CD1c-positive myeloid dendritic cell (primary cell): ENCODE results near the gene CTSZ.
A peak's percentile ranks its signal among the peaks of the same experiment; 100 is the strongest.
"Not testable (repeated sequence)": the region's sequence is repeated elsewhere in the genome, so short reads cannot be mapped to it uniquely, and the experiment has no call there.

Experiments used
- DNase-seq: peaks from one replicate; pipeline ENCODE4 v3.0.0-alpha.2; 2016; ENCODE audit errors: extremely low spot score

CTSZ gene

DNA sequence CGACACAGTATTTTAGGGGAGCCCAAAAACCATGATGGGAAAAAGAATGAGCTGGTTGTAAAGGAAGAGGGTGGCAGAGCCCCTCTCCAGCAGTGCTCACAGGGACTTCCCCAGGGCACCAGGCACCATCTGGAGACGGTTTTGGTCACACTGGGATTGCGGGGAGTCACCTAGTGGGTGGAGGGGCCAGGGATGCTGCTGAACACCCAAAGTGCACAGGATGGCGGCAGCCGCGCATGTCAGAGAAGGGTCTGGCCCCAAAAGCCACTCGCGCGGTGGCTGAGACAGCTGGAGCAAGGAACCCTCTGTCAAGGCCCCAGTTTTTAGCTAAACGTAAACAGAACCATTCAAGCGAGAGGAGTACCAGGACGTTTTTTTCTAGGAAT, 10.8 kb downstream of the CTSZ start:
- DNase-seq: no peak

DNA sequence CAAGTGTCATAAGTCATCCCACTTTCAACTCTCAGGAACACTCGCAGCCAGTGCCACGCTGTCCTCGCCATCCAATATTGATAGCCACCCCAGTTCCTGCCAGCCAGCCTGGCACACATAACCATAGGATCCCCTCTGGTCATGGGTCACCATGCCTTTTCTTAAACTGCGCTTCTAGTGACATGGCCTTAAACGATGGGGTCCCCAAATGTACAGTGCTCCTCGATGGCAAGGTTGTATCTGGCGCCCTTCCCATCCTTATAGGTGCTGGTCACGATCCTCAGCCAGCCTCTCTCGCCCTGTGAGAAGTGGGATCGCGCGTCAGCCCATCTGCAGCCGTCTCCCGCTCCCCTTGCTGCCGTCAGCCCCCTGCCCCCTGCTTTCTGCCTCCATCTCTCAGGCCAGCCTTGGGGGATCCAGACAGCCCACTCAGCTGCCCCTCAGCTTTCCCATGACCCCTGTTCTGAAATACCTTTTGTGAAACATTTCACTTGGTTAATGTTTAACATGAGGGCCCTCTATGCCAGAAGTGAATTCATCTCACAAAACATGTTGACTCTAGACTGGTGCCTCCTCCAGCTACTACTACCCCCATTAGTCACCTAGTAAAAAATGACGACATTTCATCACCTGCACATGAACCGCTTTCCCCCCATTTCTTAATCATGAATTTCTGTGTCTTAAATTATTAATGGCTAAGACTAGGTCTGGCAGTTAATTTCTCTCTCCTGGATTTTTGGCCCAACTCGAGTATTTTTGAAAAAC, 11.4 kb downstream of the CTSZ start:
- DNase-seq: no peak

DNA sequence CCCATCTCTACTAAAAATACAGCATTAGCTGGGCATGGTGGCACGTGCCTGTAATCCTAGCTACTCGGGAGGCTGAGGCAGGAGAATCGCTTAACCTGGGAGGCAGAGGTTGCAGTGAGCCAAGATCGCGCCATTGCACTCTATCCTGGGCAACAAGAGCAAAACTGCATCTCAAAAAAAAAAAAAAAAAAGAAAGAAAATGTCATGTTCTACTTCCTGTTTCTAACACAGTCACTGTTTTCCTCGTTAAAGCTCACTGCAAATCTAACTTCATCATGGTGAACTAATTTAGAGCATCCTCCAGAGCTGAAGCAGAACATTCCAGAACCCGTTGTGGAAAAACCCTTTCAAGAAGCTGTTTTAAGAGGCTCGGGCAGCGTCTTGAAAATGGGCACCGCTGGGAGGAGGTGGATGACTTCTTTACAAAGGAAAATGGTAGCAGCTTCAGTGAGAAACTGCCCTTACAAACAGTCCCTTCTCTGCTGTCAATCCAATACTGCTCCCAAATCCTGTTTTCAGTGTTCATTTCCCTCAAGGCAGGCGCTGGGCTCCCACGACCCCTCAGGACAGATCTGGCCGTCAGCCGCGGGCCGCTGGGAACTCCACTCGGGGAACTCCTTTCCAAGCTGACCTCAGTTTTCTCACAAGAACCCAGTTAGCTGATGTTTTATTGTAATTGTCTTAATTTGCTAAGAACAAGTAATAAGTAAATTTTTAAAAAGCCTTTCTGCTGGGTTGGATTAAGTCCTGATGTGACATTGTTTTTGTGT, 12.5 kb downstream of the CTSZ start:
- no peak for DNase-seq

DNA sequence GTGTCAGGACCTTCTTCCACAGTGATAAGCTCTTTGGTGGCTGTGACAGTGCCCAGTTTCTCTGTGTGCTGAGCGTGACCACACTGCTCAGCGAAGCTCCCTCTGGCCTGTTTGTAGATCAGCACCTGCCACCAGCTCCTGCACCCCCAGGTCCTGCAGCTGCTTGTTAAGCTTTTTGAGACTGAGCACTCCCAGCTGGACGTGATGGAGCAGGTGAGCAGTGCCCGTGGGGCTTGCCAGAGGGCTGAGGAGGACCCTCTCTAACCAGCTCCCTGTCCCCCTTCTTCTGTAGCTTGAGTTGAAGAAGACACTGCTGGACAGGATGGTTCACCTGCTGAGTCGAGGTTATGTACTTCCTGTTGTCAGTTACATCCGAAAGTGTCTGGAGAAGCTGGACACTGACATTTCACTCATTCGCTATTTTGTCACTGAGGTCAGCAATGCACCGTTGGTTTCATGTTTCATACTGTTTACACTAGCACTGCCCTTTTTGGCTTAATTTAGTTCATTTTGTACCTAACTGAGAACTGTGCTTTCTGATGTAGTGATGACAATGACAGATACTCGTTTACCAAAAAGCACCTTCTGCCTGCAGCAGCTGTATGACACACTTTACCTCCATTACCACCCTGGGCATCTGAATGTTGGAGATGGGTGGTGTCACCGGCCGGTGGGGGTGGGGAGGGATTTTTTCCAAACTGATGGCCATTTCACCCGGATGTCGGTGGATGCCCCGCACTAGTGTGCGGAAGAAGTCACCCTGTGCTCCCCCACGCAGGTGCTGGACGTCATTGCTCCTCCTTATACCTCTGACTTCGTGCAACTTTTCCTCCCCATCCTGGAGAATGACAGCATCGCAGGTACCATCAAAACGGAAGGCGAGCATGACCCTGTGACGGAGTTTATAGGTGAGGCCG, 13.5 kb downstream of the CTSZ start:
- DNase-seq: no peak

DNA sequence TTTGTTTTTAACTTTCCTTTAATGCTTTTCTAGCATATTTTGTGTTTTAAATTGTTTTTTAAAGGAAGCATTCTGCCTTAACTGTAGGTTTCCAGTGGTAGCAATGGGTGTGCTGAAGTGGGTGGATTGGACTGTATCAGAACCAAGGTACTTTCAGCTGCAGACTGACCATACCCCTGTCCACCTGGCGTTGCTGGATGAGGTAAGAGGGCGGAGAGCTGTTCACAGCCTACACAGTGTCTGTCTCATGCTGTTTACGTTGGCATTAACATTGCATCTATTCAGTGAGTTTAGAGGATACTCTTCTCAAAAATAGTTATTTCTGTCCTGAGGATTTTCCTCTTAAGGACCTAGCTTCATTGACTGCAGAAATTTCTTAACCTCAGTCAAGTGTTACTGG, 14.1 kb downstream of the CTSZ start:
- no peak for DNase-seq

DNA sequence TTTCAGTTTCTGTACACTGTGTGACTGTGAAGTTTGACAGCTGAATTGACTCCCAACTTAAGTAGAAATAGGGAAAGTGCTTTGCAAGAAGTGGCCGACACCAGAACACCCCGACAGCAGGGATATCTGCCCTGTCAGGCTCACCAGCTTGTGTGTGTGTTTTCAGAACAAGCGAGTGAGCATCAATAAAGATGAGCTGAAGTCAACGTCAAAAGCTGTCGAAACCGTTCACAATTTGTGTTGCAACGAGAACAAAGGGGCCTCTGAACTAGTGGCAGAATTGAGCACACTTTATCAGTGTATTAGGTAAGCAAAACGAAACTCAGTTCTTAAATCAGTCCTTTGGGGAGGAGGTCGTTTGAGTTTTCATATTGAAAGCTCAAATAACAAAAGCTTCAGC, 15.3 kb downstream of the CTSZ start:
- no peak for DNase-seq

DNA sequence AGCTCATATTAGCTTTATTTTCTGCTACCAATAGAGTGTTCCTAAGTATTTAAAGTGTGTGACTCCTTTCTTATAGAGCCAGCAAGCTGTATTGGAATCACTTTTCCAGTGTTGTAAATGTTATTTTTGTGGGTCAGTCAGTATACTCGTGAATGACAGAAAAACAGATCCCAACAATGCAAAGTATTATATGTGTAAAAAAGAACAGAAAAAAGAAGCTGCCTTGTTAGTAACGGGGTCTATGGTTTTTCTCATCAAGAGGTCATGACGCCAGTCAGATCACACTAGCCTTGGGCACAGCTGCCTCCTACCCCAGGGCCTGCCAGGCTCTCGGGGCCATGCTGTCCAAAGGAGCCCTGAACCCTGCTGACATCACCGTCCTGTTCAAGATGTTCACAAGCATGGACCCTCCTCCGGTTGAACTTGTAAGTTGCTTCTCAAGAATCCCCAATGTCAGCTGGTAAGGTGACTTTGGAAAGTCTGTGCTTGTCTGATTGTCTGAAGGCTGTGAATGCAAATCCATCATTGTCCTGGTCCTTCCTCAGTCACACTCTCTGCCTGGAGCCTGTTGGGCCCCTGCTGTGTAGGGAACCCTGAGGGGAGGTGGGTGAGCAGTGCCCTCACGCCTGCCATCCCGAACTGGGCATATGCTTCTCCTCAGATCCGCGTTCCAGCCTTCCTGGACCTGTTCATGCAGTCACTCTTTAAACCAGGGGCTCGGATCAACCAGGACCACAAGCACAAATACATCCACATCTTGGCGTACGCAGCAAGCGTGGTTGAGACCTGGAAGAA, 16.2 kb downstream of the CTSZ start:
- DNase-seq: no peak

DNA sequence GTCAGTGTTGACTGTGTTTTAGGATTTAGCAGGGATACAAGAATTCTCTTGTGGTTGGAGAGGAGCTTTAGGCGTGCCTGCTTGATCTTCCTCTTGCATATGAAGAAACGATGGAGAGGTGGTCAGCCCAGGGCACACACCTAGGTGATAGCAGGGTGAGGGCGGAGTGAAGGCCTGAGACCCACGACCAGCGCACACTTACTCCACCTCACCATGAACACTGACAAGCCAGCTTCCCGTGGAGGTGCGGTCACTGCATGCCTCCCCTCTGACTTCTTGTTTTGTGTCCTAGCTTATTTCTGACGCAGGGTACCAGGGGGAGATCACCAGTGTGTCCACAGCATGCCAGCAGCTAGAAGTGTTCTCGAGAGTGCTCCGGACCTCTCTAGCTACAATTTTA, 17.9 kb downstream of the CTSZ start:
- no peak for DNase-seq

DNA sequence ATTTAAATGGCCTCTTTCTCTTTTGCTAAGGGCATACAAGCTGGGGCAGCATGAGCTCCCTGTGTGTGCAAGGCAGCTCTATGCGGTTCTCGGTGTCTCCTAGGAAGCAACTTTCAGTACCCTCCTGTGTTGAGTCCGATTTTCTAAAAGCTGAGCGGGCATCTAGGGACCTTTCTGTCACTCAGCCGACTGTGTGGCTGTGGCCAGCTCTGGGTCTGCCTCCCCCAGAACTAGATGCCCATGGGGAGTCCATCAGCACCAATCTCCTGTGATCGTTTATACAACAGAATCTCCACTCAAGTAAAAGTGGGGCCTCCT, 18.5 kb downstream of the CTSZ start:
- DNase-seq: no peak

DNA sequence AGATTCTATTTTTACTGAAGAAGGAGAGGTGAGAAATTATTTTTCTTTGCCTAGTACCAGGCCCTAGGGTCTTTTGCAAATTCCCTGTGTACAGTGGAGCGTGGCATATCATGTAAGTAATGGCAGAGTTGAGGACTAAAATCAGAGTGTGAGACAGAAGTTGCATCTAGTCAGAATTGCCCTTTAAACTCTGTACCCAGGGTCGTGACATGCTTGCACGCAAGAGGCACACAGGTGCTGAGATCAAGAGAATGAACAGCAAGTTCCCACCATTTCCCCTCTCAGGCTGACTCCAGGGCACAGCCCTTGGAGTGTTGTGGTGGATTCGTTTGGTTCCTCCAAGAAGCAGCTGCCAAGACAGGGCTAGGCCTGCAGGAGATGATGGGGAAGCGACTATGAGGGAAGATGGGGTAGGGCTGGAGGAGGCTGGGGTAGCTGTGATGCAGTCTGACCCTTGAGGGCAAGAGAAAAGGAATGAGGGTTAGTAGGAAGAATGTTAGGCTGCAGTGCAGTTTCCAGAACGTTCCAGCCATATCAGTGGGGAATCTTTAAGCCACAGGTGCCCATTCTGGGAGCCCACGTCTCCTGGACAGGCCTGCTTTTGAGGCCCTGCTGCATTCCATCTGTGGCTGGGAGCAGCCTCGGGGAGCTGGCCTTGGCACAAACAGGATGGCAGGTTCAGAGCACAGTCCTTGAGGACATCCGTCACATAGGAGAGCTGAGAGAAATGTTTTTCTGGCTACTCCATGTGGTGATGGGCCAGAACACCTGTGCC, 19.1 kb downstream of the CTSZ start:
- no peak for DNase-seq

DNA sequence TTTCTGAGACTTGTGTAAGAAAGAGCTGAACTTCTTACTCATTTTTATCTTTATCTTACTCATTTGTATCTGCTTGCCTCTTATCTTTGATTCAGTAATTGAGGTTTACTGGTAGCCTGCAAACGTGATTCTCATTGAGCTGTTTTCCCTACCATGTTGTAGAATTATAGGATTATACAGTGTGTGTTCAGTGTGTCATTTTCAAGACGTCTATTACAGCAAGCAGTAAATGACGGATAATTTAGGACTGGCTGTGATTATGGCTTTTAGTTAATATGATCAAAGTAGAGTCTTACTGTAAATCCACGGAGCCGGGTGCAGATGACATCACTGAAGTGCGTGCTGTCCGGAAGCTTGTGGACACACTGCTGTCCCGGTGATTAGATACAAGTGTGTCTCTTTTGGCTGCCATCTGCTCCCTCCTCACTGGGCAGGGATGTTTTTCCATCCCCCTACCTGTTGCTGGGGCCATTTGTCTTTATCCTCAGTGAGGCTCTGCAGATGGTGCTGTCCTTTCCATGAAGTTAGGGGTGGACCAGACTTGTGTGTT, 20.0 kb downstream of the CTSZ start:
- no peak for DNase-seq

DNA sequence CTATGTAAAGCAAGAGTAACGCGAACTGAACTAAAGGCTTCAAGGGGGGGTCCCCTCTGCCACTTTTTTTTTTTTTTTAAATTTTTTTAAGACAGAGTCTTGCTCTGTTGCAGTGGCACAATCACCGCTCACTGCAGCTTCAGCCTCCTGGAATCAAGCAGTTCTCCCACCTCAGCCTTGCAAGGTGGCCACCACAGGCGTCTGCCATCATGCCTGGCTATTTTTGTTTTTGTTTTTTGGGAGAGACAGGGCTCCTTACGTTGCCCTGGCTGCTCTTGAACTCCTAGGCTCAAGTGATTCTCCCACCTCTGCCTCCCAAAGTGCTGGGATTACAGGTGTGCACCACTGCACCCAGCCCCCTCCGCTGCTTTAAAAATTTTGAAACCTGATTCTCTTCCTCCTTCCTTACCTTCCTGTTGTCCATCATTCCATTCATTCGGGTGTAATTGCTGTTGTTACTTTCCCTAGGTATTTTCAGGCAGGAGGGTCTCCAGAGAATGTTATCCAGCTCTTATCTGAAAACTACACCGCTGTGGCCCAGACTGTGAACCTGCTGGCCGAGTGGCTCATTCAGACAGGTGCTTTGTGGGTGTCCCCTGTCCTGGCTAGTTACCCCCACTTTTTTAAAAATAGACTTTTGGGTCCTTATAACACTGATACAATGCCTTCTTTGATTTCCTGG, 20.6 kb downstream of the CTSZ start:
- DNase-seq: no peak

DNA sequence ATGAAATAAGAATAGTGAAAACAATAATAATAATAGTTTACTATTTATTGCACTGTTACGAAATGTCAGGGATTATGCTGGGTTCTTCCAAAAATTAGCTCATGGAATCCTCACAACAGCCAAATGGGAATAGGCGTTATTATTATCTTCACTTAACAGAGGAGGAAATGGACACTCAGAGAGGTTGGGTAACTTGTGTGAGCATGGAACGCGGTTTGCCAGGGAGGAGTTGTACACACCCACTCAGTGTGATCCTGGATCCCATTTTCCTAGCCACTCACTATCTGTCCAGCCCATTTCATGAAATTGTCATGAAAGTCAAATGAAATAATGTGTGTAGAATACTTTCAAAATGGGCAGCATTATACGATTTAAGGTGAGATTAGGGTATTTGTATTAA, 21.4 kb downstream of the CTSZ start:
- peak; percentile 9 for DNase-seq

DNA sequence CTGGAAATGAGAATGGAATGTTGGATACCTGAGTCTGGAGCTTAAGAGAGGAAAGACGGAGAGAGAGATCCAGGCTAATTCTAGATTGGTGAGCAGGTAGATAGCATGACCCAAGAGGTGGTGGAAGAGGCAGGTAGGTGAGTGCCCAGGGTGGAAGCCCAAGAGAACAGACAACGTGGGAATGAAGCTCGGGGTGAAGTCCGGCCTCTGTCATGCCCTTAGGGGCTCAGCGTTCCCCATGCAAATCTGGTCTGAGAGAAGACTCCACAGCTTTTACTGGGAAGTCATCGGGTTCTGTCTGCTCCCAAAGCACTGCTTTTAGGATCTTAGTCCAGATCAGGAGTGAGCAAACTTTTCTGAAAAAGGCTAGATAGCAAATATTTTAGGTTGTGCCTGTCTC, 22.4 kb downstream of the CTSZ start:
- DNase-seq: no peak

DNA sequence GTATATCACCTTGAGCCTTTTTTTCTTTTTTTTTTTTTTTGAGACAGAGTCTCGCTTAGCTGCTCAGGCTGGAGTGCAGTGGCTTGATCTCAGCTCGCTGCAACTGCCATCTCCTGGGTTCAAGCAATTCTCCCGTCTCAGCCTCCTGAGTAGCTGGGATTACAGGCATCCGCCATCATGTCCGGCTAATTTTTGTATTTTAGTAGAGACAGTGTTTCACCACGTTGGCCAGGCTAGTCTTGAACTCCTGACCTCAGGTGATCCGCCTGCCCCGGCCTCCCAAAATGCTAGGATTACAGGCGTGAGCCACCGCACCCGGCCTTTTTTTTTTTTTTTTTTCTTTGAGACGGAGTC, 24.0 kb downstream of the CTSZ start:
- not testable (repeated sequence) for DNase-seq

DNA sequence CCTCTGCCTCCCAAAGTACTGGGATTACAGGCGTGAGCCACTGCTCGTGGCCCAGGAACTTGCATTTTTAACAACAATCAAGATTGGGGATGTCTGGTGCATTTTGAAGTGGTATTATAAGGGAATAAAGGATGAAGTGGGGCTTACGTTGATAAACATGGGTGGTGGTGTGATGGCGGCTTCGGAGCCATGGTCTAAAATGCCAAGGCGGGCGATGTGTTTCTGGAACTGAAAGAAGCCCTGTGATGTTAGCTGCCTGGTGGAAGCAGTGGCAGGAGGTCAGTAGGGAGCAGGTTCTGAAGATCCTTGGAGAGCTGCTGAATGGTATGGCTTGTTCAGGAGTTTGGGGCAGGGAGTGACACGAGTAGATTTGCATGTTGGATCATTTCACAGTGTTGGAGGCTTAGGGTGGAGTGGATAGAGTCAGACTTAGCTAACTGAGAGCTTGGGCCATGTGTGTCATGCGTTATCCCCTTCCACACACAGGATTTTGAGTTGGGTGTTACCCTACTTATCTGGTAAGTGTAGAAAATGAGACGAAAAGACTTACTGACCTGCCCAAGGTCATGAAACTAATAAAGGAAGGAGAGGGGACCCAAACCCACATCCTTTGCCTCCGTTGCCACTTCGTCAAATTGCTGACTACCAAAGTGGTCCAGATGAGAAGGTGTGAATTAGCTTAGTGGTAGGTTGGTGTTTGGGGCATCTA, 24.5 kb downstream of the CTSZ start:
- DNase-seq: no peak

DNA sequence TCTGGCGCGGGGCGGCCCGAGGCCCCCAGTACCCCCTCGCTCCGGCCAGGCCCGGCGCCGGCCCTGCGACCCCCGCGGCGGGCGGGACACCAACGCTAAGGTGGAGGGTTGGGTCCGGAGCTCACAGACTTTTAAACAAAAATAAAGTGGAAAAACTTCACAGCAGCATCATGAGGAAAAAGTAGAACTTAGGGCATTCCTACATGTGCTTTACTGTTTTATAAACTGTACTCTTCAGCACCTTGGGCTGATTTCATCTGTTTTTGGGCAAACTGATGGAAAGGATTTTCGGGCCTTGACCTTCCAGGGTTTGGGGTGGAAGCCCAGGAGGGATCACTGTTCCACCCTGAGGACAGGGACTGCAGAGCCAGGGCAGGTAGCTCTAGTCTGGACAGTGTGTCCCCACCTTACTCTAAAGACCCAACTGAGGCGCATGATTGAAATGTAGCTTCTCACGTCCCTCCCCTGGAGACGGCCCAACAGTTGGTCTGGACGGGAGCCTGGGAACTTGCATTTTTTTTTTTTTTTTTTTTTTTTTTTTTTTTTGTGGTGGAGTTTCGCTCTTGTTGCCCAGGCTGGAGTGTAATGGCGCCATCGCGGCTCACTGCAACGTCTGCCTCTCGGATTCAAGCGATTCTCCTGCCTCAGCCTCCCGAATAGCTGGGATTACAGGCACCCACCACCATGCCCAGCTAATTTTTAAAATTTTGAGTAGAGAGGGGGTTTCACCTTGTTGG, 25.3 kb downstream of the CTSZ start:
- DNase-seq: no peak

DNA sequence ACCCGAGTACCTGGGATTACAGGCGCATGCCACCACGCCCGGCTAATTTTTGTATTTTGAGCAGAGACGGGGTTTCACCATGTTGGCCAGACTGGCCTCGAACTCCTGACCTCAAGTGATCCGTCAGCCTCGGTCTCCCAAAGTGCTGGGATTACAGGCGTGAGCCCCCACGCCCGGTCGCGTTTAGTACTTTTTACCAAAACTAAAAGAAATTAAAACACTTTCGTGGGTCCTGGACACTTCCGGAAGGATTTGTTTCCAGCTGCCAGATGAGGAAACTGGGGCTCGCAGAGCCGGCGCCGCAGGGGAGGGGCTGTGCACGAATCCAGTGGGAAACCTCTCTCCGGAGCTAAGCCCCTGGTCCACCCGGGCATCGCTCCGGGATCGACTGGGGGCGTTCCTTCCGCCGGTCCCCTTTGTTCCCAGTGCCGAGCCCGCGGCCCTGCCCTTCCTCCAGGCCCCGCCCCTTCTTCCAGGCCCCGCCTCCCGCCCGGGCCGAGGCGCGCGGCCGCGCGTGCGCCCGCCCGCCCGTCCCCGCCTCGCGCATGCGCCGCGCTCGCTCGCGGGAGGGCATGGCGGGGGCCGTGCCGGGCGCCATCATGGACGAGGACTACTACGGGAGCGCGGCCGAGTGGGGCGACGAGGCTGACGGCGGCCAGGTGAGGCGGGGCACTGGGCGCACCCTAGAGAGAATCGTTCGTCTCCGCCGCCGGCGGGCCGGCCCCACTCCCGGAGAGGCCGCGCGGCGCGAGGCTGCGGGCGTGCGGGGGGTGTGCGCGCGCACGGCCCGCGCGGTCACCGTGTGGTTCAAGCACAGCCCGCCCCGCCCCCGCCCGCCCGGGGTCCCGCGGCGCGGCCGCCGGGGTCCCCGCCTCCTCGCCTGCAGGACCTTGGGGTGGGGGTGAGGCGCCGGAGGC, 26.1 kb downstream of the CTSZ start, which contains the start of gene NELFCD:
TSS of gene NELFCD (plus strand) at position 546 of the 917 bp plus-strand sequence. CDS start at position 600, 54 bp downstream.
- peak; percentile 94 for DNase-seq
